Thoracic aorta (tissue), 2 donors: ENCODE results near the gene CHST6. TPM values are rescaled to one million over a fixed set of nuclear protein-coding genes. Genes with fewer than 3 reads are reported as not detected.
"Not testable (repeated sequence)": the region's sequence is repeated elsewhere in the genome, so short reads cannot be mapped to it uniquely, and the experiment has no call there.

Experiments
- ATAC-seq: fragments of 150-250 bp; one replicate; pipeline ENCODE4 v1.8.0; 2017; ENCODE audit warnings: low read depth; ENCODE audit not compliant: insufficient number of reproducible peaks, low FRiP score
- DNase-seq: peaks from one replicate; pipeline ENCODE4 v3.0.0-alpha.2; 2020; ENCODE audit warnings: low spot score
- H3K27ac ChIP-seq, 2 donors: fragments of 200-600 bp; sonication (generic); 1 replicate in 1 of 2; 2 replicates in 1 of 2; pipeline ENCODE4 v1.5.1; 2016; ENCODE audit warnings: mild to moderate bottlenecking in 2 of 2, moderate library complexity in 2 of 2
- H3K27me3 ChIP-seq: fragments of 200-600 bp; sonication (generic); replicated peaks from 2 replicates; pipeline ENCODE4 v1.6.0; 2016; ENCODE audit warnings: mild to moderate bottlenecking; ENCODE audit not compliant: insufficient read depth
- H3K36me3 ChIP-seq: fragments of 200-600 bp; sonication (generic); one replicate; pipeline ENCODE4 v1.5.1; 2016
- H3K4me1 ChIP-seq, 2 donors: fragments of 200-600 bp; sonication (generic); 1 replicate in 1 of 2; 2 replicates in 1 of 2; pipeline versions ENCODE4 v1.5.1 to v1.6.0; 2016; ENCODE audit warnings: low read depth in 2 of 2, mild to moderate bottlenecking in 1 of 2; ENCODE audit not compliant: control insufficient read depth in 1 of 2
- H3K4me3 ChIP-seq: fragments of 200-600 bp; sonication (generic); 2 replicates; pipeline ENCODE4 v1.5.1; 2016; ENCODE audit warnings: mild to moderate bottlenecking
- H3K9me3 ChIP-seq: fragments of 200-600 bp; sonication (generic); 2 replicates; pipeline ENCODE4 v1.5.1; 2016
- CTCF ChIP-seq: fragments of 200-600 bp; sonication (generic); IDR thresholded peaks from one replicate; pipeline ENCODE4 v1.5.1; 2019; ENCODE audit warnings: antibody characterized with exemption
- total RNA-seq, 2 donors: library from RNA; depleted of rRNA; stranded (reverse); fragments of >200 nt; gene quantifications; one replicate each; pipeline versions ENCODE4 v1.1.0 to v1.2.3, GENCODE V29; 2016

Gene CHST6
- total RNA-seq, 2 donors from 2014 or later = 7.7 to 8.3 TPM

- no peak for ATAC-seq
- TF ChIP-seq CTCF = no peak
- Histone ChIP-seq H3K27me3 (no peaks in the 10 kb centered on the region), H3K27ac (no peak overlapping the region), H3K4me1 (no peaks in the 10 kb centered on the region), H3K9me3 (no peaks in the 10 kb centered on the region), H3K36me3 (no peaks in the 10 kb centered on the region), H3K4me3 (no peak overlapping the region)
- no peak for DNase-seq
Measured at GRCh38 chr16:75529056-75529905, 34.0 kb upstream of the CHST6 start.

- no peak for TF ChIP-seq CTCF
- ATAC-seq (no peak), DNase-seq (no peak)
- H3K9me3 ChIP-seq = no peaks in the 10 kb centered on the region
- H3K27ac ChIP-seq = no peak overlapping the region
- H3K4me1 ChIP-seq = no peaks in the 10 kb centered on the region
- H3K36me3 ChIP-seq = no peaks in the 10 kb centered on the region
- no peak overlapping the region for H3K4me3 ChIP-seq
- no peaks in the 10 kb centered on the region for H3K27me3 ChIP-seq
Measured at GRCh38 chr16:75527825-75528299, 32.6 kb upstream of the CHST6 start.

GRCh38 chr16:75526032-75526790 lies 31.0 kb upstream of the CHST6 start:
- ATAC-seq (no peak), DNase-seq (no peak)
- Histone ChIP-seq H3K9me3 (no peaks in the 10 kb centered on the region), H3K27me3 (no peaks in the 10 kb centered on the region), H3K4me3 (no peak overlapping the region), H3K36me3 (no peaks in the 10 kb centered on the region), H3K4me1 (no peaks in the 10 kb centered on the region), H3K27ac (no peak overlapping the region)
- TF ChIP-seq CTCF = no peak

GRCh38 chr16:75519175-75519574 lies 23.9 kb upstream of the CHST6 start:
- H3K27ac ChIP-seq = no peak overlapping the region
- no peaks in the 10 kb centered on the region for H3K27me3 ChIP-seq
- no peak for TF ChIP-seq CTCF
- no peaks in the 10 kb centered on the region for H3K36me3 ChIP-seq
- no peaks in the 10 kb centered on the region for H3K9me3 ChIP-seq
- H3K4me3 ChIP-seq = no peak overlapping the region
- DNase-seq (no peak), ATAC-seq (no peak)
- H3K4me1 ChIP-seq = peaks cover 7 to 9% of the 10 kb centered on the region in 2 donors

GRCh38 chr16:75516189-75516966 lies 21.1 kb upstream of the CHST6 start:
- not testable (repeated sequence) for H3K27me3 ChIP-seq, H3K36me3 ChIP-seq, H3K4me1 ChIP-seq, DNase-seq, H3K9me3 ChIP-seq
- Histone ChIP-seq H3K4me3 (peak overlapping the region; percentile 92), H3K27ac (peak overlapping the region; percentile 91 to 95)
- peak; percentile 14 for ATAC-seq
